H9 (cell line): Measurements from ENCODE around the gene CYTH4. TPM values are rescaled to one million over a fixed set of nuclear protein-coding genes. Genes with fewer than 3 reads are reported as not detected.
A peak's percentile ranks its signal among the peaks of the same experiment; 100 is the strongest.

Experiments used
- DNase-seq: peaks from one replicate; pipeline ENCODE4 v3.0.0-alpha.2; 2017
- H2AFZ ChIP-seq: one replicate; pipeline ENCODE4 v1.6.1; 2013; ENCODE audit warnings: mild to moderate bottlenecking, low read length, control low read depth, moderate library complexity
- H2AK5ac ChIP-seq: 2 replicates; pipeline ENCODE4 v1.6.1; 2013; ENCODE audit warnings: low read length, control low read depth, mixed read lengths; ENCODE audit not compliant: insufficient read length
- H2BK120ac ChIP-seq: one replicate; pipeline ENCODE4 v1.6.1; 2013; ENCODE audit warnings: low read depth, mild to moderate bottlenecking, low read length, control low read depth, inconsistent platforms; ENCODE audit not compliant: poor library complexity, severe bottlenecking
- H2BK12ac ChIP-seq: 2 replicates; pipeline ENCODE4 v1.6.1; 2013; ENCODE audit warnings: low read length, control low read depth, mixed read lengths, low read depth; ENCODE audit not compliant: insufficient read length
- H2BK15ac ChIP-seq: 2 replicates; pipeline ENCODE4 v1.6.1; 2013; ENCODE audit warnings: low read depth, low read length, control low read depth
- H2BK20ac ChIP-seq: one replicate; pipeline ENCODE4 v1.6.1; 2013; ENCODE audit warnings: low read depth, mild to moderate bottlenecking, low read length, control low read depth, inconsistent platforms; ENCODE audit not compliant: poor library complexity, severe bottlenecking
- H2BK5ac ChIP-seq: 2 replicates; pipeline ENCODE4 v1.6.1; 2013; ENCODE audit warnings: low read length, control low read depth, mixed read lengths; ENCODE audit not compliant: insufficient read length
- H3K14ac ChIP-seq: 2 replicates; pipeline ENCODE4 v1.6.1; 2013; ENCODE audit warnings: low read length, control low read depth; ENCODE audit not compliant: insufficient read depth
- H3K18ac ChIP-seq: 2 replicates; pipeline ENCODE4 v1.6.1; 2013; ENCODE audit warnings: low read depth, mild to moderate bottlenecking, mixed read lengths, low read length, control low read depth; ENCODE audit not compliant: insufficient read length
- H3K23ac ChIP-seq: 2 replicates; pipeline ENCODE4 v1.6.1; 2013; ENCODE audit warnings: low read length, control low read depth, mixed read lengths, low read depth; ENCODE audit not compliant: insufficient read length
- H3K23me2 ChIP-seq: 2 replicates; pipeline ENCODE4 v1.6.1; 2013; ENCODE audit warnings: low read depth, mild to moderate bottlenecking, mixed read lengths, low read length, control low read depth; ENCODE audit not compliant: insufficient read length, poor library complexity, severe bottlenecking
- H3K27ac ChIP-seq: 2 replicates; pipeline ENCODE4 v1.5.1; 2013; ENCODE audit warnings: low read length, control low read depth, mixed read lengths, low read depth; ENCODE audit not compliant: insufficient read length
- H3K27me3 ChIP-seq: 2 replicates; pipeline ENCODE4 v1.6.1; 2013; ENCODE audit warnings: low read length, control low read depth, inconsistent platforms; ENCODE audit not compliant: insufficient read depth
- H3K4ac ChIP-seq: 2 replicates; pipeline ENCODE4 v1.6.1; 2013; ENCODE audit warnings: low read depth, mild to moderate bottlenecking, control low read depth, inconsistent platforms, low read length, moderate library complexity
- H3K4me1 ChIP-seq: 2 replicates; pipeline ENCODE4 v1.6.1; 2013; ENCODE audit warnings: low read length, control low read depth, inconsistent platforms; ENCODE audit not compliant: insufficient read depth
- H3K4me2 ChIP-seq: 2 replicates; pipeline ENCODE4 v1.6.1; 2013; ENCODE audit warnings: low read length, control low read depth, mixed read lengths; ENCODE audit not compliant: insufficient read length, insufficient read depth
- H3K56ac ChIP-seq: 2 replicates; pipeline ENCODE4 v1.6.1; 2013; ENCODE audit warnings: low read depth, mild to moderate bottlenecking, mixed read lengths, low read length, control low read depth; ENCODE audit not compliant: insufficient read length
- H3K79me1 ChIP-seq: 2 replicates; pipeline ENCODE4 v1.6.1; 2013; ENCODE audit warnings: low read depth, mild to moderate bottlenecking, moderate library complexity, low read length, control low read depth, inconsistent platforms; ENCODE audit not compliant: insufficient read depth, poor library complexity, severe bottlenecking
- H3K79me2 ChIP-seq: 2 replicates; pipeline ENCODE4 v1.6.1; 2013; ENCODE audit warnings: low read length, control low read depth, inconsistent platforms; ENCODE audit not compliant: insufficient read depth
- H3K9ac ChIP-seq: 2 replicates; pipeline ENCODE4 v1.6.1; 2013; ENCODE audit warnings: low read length, control low read depth, mixed read lengths; ENCODE audit not compliant: insufficient read length; ENCODE audit errors: extremely low read depth
- H3K9me3 ChIP-seq: one replicate; pipeline ENCODE4 v1.6.1; 2013; ENCODE audit warnings: low read depth, low read length, inconsistent platforms; ENCODE audit not compliant: control insufficient read depth
- H3T11ph ChIP-seq: one replicate; pipeline ENCODE4 v1.6.1; 2013; ENCODE audit warnings: mild to moderate bottlenecking, low read length, control low read depth, inconsistent platforms
- H4K20me1 ChIP-seq: one replicate; pipeline ENCODE4 v1.6.1; 2013; ENCODE audit not compliant: control insufficient read depth, insufficient read length, insufficient read depth
- H4K5ac ChIP-seq: 2 replicates; pipeline ENCODE4 v1.6.1; 2013; ENCODE audit warnings: low read depth, mild to moderate bottlenecking, mixed read lengths, low read length, control low read depth; ENCODE audit not compliant: insufficient read length
- H4K8ac ChIP-seq: replicated peaks from 2 replicates; pipeline ENCODE4 v1.6.1; 2013; ENCODE audit warnings: low read length, control low read depth, mixed read lengths, low read depth; ENCODE audit not compliant: insufficient read length
- H4K91ac ChIP-seq: 2 replicates; pipeline ENCODE4 v1.6.1; 2013; ENCODE audit warnings: low read depth, mild to moderate bottlenecking, moderate library complexity, mixed read lengths, low read length, control low read depth; ENCODE audit not compliant: insufficient read length
- H3K27ac Mint-ChIP-seq, 3 experiments: 2 replicates in 2 of 3; 3 replicates in 1 of 3; pipeline ENCODE4 v1.8.0; 2020 to 2021; ENCODE audit warnings: mixed read lengths in 3 of 3, mild to moderate bottlenecking in 1 of 3, moderate library complexity in 1 of 3
- H3K27me3 Mint-ChIP-seq: 2 replicates; pipeline ENCODE4 v1.8.0; 2021; ENCODE audit warnings: low read depth, mild to moderate bottlenecking, moderate library complexity, mixed read lengths
- H3K36me3 Mint-ChIP-seq, 3 experiments: 2 replicates in 2 of 3; 3 replicates in 1 of 3; pipeline ENCODE4 v1.8.0; 2020 to 2021; ENCODE audit warnings: low read depth in 3 of 3, mixed read lengths in 3 of 3; ENCODE audit not compliant: insufficient read depth in 1 of 3
- H3K4me1 Mint-ChIP-seq, 2 experiments: 2 replicates each; pipeline ENCODE4 v1.8.0; 2020; ENCODE audit warnings: mixed read lengths in 2 of 2
- H3K4me3 Mint-ChIP-seq, 2 experiments: 2 replicates in 1 of 2; 3 replicates in 1 of 2; pipeline ENCODE4 v1.8.0; 2020 to 2021; ENCODE audit warnings: mild to moderate bottlenecking in 2 of 2, mixed read lengths in 2 of 2, moderate library complexity in 1 of 2
- H3K9me3 Mint-ChIP-seq, 2 experiments: 2 replicates in 1 of 2; 3 replicates in 1 of 2; pipeline ENCODE4 v1.8.0; 2020; ENCODE audit warnings: mild to moderate bottlenecking in 2 of 2, mixed read lengths in 2 of 2, moderate library complexity in 1 of 2
- WGBS: extraction: QIAGEN DNeasy Blood & Tissue Kit; methylation state at CpG from one replicate; pipeline ENCODE4 v1.1.7; 2013; ENCODE audit warnings: missing lambda C conversion rate, low lambda C conversion rate, mixed read lengths; ENCODE audit not compliant: insufficient read length; ENCODE audit errors: extremely low coverage; 5-methylcytosine and 5-hydroxymethylcytosine counted together
- total RNA-seq: library from RNA; stranded (reverse); gene quantifications from 2 replicates; pipeline ENCODE4 v1.2.1, GENCODE V29; 2021
- TF ChIP-seq, protein P1 (sequence below): fragments of 200-600 bp; sonication (generic); conservative IDR thresholded peaks from 3 replicates; pipeline ENCODE4 v1.8.0; 2021; ENCODE audit warnings: antibody characterized with exemption, mild to moderate bottlenecking

Gene CYTH4
- total RNA-seq, 1 experiment from 2014 or later: not detected

DNA sequence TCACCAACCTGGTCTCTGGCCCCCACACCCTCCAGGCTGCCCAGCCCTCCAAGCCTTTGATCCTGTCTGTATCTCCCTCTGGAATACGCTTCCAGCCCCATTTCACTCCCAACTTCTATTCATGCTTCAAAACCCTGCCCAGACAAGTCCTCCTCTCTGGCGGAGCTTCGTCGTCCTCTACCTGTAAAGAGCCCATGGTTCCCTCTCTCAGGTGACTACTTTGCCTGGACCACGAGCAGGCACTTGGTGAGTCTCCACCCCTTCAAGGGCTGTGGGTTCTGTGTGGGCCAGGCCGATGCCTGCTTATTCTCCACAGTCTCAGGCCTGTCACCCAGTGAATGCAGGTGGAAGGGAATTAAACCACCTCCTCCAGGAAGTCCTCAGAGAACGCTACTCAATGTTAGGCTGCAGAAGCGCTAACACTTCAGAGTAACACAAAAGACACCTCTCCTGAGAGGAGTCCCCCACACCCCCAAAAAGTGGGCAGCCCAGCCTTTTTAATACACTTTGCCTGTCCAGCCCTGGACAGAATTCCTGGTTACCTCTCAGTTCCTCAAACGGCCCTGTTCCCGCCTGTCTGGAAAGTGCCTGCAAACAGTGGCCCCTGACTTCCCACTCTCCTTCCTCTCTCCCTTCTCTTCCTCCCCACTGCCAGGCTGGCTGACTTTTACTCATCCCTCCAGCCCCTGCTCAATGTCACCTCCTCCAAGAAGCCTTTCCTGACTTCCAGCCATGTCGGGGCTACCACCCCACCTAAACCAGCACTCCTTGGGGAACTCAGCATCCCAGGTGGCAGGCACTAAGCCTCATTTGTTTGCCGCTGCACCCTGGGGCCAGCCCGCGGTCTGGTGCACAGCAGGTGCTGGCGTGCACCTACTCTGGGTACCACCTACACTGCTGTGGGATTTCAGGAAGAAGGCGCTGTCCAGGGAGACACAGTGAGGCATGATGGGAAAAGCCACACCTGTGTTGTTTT lies 47.3 kb upstream of the CYTH4 start:
- no peak overlapping the region for H3T11ph ChIP-seq
- no peaks in the 10 kb centered on the region for H3K79me1 ChIP-seq
- H3K14ac ChIP-seq: no peak overlapping the region; the same call in 1 of the 2 replicates
- no peaks in the 10 kb centered on the region for H4K20me1 ChIP-seq
- H3K9me3 ChIP-seq: no peaks in the 10 kb centered on the region
- H3K27ac Mint-ChIP-seq: peak overlapping the region; percentile 43 to 88 (median 80); a peak in 4 of 7 replicates
- WGBS: no CpG with 5 or more reads among the region's 16 CpGs
- no peak overlapping the region for H3K4ac ChIP-seq
- no peaks in the 10 kb centered on the region for H3K4me1 ChIP-seq
- no peak overlapping the region for H3K27ac ChIP-seq
- H3K56ac ChIP-seq: no peak overlapping the region
- no peak overlapping the region for H2BK12ac ChIP-seq
- no peaks in the 10 kb centered on the region for H3K23me2 ChIP-seq
- H3K27me3 Mint-ChIP-seq: peaks cover 15% of the 10 kb centered on the region
- DNase-seq: no peak
- H3K4me2 ChIP-seq: no peak overlapping the region
- H3K18ac ChIP-seq: no peak overlapping the region
- no peak overlapping the region for H4K8ac ChIP-seq
- H3K23ac ChIP-seq: no peak overlapping the region
- no peak overlapping the region for H2BK15ac ChIP-seq
- H3K4me1 Mint-ChIP-seq: peaks cover 10 to 29% of the 10 kb centered on the region in 2 experiments
- H4K5ac ChIP-seq: no peak overlapping the region
- H3K9me3 Mint-ChIP-seq: no peaks in the 10 kb centered on the region; a peak in 1 of 5 replicates
- H3K9ac ChIP-seq: no peak overlapping the region
- no peak overlapping the region for H2BK5ac ChIP-seq
- no peaks in the 10 kb centered on the region for H3K79me2 ChIP-seq
- no peak overlapping the region for H4K91ac ChIP-seq
- TF ChIP-seq, protein P1, sequence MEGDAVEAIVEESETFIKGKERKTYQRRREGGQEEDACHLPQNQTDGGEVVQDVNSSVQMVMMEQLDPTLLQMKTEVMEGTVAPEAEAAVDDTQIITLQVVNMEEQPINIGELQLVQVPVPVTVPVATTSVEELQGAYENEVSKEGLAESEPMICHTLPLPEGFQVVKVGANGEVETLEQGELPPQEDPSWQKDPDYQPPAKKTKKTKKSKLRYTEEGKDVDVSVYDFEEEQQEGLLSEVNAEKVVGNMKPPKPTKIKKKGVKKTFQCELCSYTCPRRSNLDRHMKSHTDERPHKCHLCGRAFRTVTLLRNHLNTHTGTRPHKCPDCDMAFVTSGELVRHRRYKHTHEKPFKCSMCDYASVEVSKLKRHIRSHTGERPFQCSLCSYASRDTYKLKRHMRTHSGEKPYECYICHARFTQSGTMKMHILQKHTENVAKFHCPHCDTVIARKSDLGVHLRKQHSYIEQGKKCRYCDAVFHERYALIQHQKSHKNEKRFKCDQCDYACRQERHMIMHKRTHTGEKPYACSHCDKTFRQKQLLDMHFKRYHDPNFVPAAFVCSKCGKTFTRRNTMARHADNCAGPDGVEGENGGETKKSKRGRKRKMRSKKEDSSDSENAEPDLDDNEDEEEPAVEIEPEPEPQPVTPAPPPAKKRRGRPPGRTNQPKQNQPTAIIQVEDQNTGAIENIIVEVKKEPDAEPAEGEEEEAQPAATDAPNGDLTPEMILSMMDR: no peak
- no peaks in the 10 kb centered on the region for H3K36me3 Mint-ChIP-seq
- H2BK120ac ChIP-seq: no peak overlapping the region
- H2AK5ac ChIP-seq: no peak overlapping the region
- no peaks in the 10 kb centered on the region for H3K27me3 ChIP-seq
- no peak overlapping the region for H2BK20ac ChIP-seq
- H3K4me3 Mint-ChIP-seq: peak overlapping the region in 1 of 2 experiments; percentile 36; a peak in 1 of 5 replicates
- H2AFZ ChIP-seq: no peak overlapping the region
